ENCODE measurements around the gene E2F7. TPM values are rescaled to one million over a fixed set of nuclear protein-coding genes. Genes with fewer than 3 reads are reported as not detected.

E2F7 gene
- polyA plus RNA-seq, 1 donor from 2014 or later, result 0.48 TPM

DNA sequence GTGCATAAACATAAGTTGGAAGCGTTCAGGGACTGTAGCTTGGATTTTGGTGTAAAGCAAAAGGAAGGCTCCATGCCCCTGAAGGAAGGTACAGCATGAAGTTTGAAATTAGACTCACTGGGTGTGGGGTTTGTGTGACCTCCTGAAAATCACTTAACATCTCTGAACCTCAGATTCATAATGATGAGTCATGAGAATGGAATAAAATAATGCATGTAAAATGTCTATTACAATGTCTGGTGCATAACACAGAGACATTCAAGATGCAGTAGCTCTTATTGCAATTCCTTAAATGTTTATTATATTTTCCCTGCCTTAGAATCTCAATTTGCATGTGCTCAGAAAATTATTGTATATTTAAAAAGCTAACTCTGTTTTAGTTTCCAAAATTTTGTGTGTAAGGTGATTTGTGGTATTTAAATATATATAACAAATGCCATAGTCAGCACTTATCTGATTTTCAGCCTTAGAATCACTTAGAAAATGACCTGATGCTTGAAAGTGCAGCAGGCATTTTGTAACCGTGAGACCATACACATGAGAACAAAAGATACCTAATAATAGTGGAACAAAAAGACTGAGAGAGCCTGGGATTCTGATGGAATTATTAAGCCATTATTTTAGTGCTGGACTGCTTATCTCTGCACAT, 66.3 kb downstream of the E2F7 start:
- no peak overlapping the region for H3K27ac ChIP-seq (ENCODE audit: low read length)
- H2AFZ ChIP-seq (ENCODE audit: low read depth, low read length), result no peak overlapping the region
- H3K27me3 ChIP-seq (ENCODE audit: insufficient read depth, low read depth, low read length), result no peaks in the 10 kb centered on the region
- no peak for TF ChIP-seq REST (IDR thresholded peaks at IDR 0.05; ENCODE audit: borderline replicate concordance)
- no peak for TF ChIP-seq EP300 (conservative IDR thresholded peaks at IDR 0.05; ENCODE audit: poor library complexity, severe bottlenecking)
- TF ChIP-seq RAD21 (conservative IDR thresholded peaks at IDR 0.05), result no peak
- TF ChIP-seq MXI1 (conservative IDR thresholded peaks at IDR 0.05; ENCODE audit: poor library complexity, severe bottlenecking), result no peak
- no peak for TF ChIP-seq CTCF (IDR thresholded peaks at IDR 0.05; ENCODE audit: poor library complexity, severe bottlenecking)
- no peak for TF ChIP-seq POLR2AphosphoS5 (IDR thresholded peaks at IDR 0.05)
- no peak for TF ChIP-seq SMC3 (conservative IDR thresholded peaks at IDR 0.05; ENCODE audit: poor library complexity)
- TF ChIP-seq TAF1 (IDR thresholded peaks at IDR 0.05; ENCODE audit: low read depth), result no peak
- TF ChIP-seq EZH2 (IDR thresholded peaks at IDR 0.05; ENCODE audit: borderline replicate concordance, insufficient read depth, low read length, poor library complexity, severe bottlenecking), result no peak
- no peaks in the 10 kb centered on the region for H3K9me3 ChIP-seq (ENCODE audit: low read length)
- no peaks in the 10 kb centered on the region for H4K20me1 ChIP-seq (ENCODE audit: insufficient read depth)
- no peaks in the 10 kb centered on the region for H3F3A ChIP-seq (ENCODE audit: insufficient read depth, low read length, poor library complexity, severe bottlenecking)
- no peaks in the 10 kb centered on the region for H3K36me3 ChIP-seq (ENCODE audit: insufficient read depth, low read length)
- no peak overlapping the region for H3K4me3 ChIP-seq (ENCODE audit: low read length)
- no peaks in the 10 kb centered on the region for H3K79me2 ChIP-seq (replicated peaks; ENCODE audit: insufficient read depth, low read length)
- no peak overlapping the region for H3K4me2 ChIP-seq (ENCODE audit: low read length)
- H3K9me2 ChIP-seq (ENCODE audit: insufficient read depth, low read length), result no peaks in the 10 kb centered on the region
- no peak overlapping the region for H3K9ac ChIP-seq (ENCODE audit: low read length)

- H3K9me3 ChIP-seq (ENCODE audit: low read length), result no peaks in the 10 kb centered on the region
- no peaks in the 10 kb centered on the region for H3K27me3 ChIP-seq (ENCODE audit: insufficient read depth, low read depth, low read length)
- H3K9ac ChIP-seq (ENCODE audit: low read length), result no peak overlapping the region
- H2AFZ ChIP-seq (ENCODE audit: low read depth, low read length), result no peak overlapping the region
- no peak overlapping the region for H3K27ac ChIP-seq (ENCODE audit: low read length)
- no peaks in the 10 kb centered on the region for H3K9me2 ChIP-seq (ENCODE audit: insufficient read depth, low read length)
- no peaks in the 10 kb centered on the region for H3K36me3 ChIP-seq (ENCODE audit: insufficient read depth, low read length)
- H4K20me1 ChIP-seq (ENCODE audit: insufficient read depth), result no peaks in the 10 kb centered on the region
- no peak overlapping the region for H3K4me2 ChIP-seq (ENCODE audit: low read length)
- no peaks in the 10 kb centered on the region for H3K79me2 ChIP-seq (replicated peaks; ENCODE audit: insufficient read depth, low read length)
- no peak for TF ChIP-seq EZH2 (IDR thresholded peaks at IDR 0.05; ENCODE audit: borderline replicate concordance, insufficient read depth, low read length, poor library complexity, severe bottlenecking)
- TF ChIP-seq EP300 (conservative IDR thresholded peaks at IDR 0.05; ENCODE audit: poor library complexity, severe bottlenecking), result no peak
- no peak for TF ChIP-seq POLR2AphosphoS5 (IDR thresholded peaks at IDR 0.05)
- no peak for TF ChIP-seq REST (IDR thresholded peaks at IDR 0.05; ENCODE audit: borderline replicate concordance)
- no peak for TF ChIP-seq RAD21 (conservative IDR thresholded peaks at IDR 0.05)
- no peak for TF ChIP-seq SMC3 (conservative IDR thresholded peaks at IDR 0.05; ENCODE audit: poor library complexity)
- TF ChIP-seq CTCF (IDR thresholded peaks at IDR 0.05; ENCODE audit: poor library complexity, severe bottlenecking), result no peak
- TF ChIP-seq MXI1 (conservative IDR thresholded peaks at IDR 0.05; ENCODE audit: poor library complexity, severe bottlenecking), result no peak
- no peaks in the 10 kb centered on the region for H3F3A ChIP-seq (ENCODE audit: insufficient read depth, low read length, poor library complexity, severe bottlenecking)
- H3K4me3 ChIP-seq (ENCODE audit: low read length), result no peak overlapping the region
These were observed 67.0 kb downstream of the E2F7 start for GRCh38 chr12:76998386-76998785.

Measured in neural cell (in vitro differentiated cells).